HG03025 (cell line): ENCODE data around the gene ADISSP.
"Not testable (repeated sequence)": the region's sequence is repeated elsewhere in the genome, so short reads cannot be mapped to it uniquely, and the experiment has no call there.

Source experiments
- ATAC-seq: cut with Tn5 transposase; IDR thresholded peaks from one replicate; pipeline ENCODE4 v1.9.1; 2021; ENCODE audit warnings: mild to moderate bottlenecking, moderate library complexity; ENCODE audit not compliant: unreplicated experiment, low FRiP score

Gene ADISSP

DNA sequence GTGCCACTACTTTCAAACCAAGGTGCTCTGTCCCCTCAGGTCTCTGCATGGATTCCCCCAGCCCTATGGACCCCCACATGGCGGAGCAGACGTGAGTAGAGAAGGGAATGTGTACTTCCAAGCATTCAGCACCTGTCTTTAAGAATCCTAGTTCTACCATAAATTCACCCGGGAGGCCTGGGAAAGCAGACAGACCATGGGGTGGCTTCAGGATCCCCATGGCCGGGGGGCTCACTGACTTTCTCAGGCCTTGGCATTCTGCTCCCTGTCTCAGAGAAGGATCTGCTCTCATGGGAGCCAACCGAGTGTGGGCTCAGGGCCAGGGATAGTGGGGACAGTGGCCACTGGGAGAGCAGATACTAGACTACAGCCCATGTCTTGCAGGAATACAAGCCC lies 30.8 kb upstream of the ADISSP start:
- no peak for ATAC-seq

DNA sequence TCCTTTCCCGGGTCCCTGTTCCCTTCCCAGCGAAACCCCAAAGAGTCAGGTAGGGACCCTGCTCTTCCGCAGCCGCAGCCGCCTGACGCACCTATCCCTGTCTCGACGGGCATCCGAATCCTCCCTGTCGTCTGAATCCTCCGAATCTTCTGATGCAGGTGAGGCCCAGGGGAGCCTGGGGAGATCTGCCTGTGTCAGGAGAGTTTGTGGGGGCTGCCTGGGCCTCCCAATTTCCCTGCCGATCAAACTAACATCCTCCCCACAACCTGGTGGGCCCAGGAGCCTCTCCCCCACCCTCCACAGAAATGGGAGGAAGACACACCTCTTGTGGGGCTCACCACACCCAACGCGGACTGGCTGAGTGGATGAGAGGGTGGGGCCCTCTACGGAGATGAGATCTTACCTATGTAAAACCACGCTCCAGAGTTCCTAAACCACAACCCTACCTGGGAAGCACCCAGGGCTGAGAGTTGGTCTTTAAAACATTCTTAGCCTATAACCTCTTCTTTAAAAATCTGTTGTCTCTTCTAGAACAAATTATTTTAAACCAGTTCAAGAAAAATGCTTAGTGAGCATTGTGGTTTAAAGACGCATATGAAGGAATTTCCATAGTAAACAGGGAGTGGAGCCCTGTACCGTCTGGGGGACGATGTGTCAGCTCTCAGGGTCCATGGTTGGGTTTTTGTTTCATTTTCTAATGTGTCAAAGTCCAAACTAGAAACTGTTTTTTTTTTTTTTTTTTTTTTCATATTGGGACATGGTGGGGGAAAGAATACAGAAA lies 30.2 kb upstream of the ADISSP start:
- no peak for ATAC-seq

- ATAC-seq, result no peak
Observed at GRCh38 chr20:3797226-3797545, 29.6 kb upstream of the ADISSP start.

DNA sequence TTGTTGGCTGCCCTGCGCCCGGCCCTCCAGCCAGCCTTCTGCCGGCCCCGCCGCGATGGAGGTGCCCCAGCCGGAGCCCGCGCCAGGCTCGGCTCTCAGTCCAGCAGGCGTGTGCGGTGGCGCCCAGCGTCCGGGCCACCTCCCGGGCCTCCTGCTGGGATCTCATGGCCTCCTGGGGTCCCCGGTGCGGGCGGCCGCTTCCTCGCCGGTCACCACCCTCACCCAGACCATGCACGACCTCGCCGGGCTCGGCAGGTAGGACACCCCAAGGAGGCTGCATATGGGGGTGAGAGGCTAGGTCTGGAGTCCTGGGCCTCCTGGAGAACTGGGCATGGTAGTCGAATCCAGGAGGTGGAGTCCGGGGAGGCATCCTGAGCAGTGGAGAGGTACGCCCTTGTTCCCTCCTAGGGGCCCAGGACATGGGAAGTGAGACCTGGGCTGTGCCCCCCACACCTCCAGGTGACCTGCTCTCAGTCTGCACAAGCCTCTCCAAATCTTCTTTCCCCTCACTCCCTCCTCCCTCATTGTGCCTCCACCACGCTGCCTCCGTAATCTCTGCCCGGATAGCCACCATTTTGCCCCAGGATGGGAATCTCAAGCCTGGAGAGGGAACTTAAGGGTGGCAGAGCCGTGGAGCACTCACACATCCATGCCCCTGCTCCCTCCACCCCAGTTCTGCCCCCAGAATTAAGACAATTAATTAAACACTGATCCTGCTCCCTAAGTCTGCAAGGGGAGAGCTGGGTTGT lies 29.1 kb upstream of the ADISSP start:
- no peak for ATAC-seq

GRCh38 chr20:3795511-3796468 lies 28.2 kb upstream of the ADISSP start, which contains the start of gene CDC25B:
CDC25B (plus strand) TSS chr20:3796310; CDS start chr20:3796532, 222 bp downstream.
- ATAC-seq, result peak; percentile 61

GRCh38 chr20:3794701-3795420 lies 27.3 kb upstream of the ADISSP start:
- ATAC-seq, result no peak

GRCh38 chr20:3794168-3794567 lies 26.6 kb upstream of the ADISSP start:
- not testable (repeated sequence) for ATAC-seq

DNA sequence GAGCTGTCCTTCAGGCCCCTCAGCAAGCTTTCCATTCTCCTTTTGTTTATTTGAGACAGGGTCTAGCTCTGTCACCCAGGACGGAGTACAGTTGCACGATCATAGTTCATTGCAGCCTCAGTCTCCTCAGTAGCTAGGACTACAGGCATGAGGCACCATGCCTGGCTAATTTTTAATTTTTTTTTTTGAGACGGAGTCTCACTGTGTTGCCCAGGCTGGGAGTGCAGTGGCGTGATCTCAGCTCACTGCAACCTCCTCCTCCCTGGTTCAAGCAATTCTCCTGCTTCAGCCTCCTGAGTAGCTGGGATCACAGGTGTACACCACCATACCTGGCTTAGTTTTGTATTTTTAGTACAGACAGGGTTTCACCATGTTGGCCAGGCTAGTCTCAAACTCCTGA lies 21.6 kb upstream of the ADISSP start:
- ATAC-seq, result not testable (repeated sequence)

DNA sequence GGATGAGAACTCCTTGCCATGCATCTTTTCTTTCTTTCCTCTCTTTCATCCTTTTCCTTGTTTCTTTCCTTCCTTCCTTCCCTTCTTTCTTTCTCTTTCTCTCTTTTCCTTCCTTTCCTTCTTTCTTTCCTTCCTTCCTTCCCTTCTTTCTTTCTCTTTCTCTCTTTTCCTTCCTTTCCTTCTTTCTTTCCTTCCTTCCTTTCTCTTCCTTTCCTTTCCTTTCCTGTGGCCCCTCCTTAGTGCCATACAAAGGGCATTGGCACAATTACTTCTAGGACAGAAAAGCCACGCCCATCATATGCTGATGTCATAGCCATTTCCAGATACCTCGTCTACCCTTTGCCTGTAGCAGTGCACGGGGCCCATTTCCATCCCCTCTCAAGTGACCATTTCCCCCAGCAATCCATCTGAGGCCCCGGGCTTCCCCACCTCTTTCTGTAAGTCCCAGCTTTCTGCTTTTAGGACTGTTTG lies 21.2 kb upstream of the ADISSP start:
- ATAC-seq, result no peak

GRCh38 chr20:3787324-3788014 lies 19.9 kb upstream of the ADISSP start:
- no peak for ATAC-seq

DNA sequence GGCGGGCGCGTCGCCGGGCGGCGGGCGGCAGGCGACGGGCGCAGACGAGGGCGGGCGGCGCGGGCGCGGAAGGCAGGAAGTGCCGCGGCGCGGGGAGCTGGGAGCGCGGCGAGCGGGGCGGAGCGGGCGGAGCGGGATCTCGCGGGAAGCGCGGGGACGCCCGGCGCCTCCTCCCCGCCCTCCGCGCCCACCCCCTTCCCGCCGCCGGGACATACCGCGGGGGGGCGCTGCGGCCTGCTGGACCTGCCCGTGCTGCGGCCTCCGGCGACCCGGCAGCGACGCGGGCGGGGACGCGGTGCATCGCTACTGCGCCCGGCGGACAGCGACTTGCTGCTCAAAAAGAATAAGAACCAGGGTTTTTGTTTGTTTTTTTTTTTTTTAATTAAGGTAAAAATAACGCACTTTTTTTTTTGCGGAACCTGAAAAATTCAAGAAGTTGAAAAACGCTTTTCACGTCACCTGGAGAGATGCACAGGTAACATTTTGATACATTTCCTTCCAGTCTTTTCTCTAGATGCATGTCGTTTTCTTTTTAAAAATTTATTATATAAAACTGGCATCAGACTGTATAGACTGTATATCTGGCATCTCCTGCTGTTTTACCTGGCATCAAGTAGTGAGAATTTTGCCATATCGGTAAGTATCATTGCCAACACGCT lies 19.2 kb upstream of the ADISSP start, which contains the start of gene CENPB:
Gene CENPB (minus strand): TSS at position 76 of the 659 bp plus-strand sequence. CDS start 257 bp downstream, outside the sequence.
- peak; percentile 73 for ATAC-seq

DNA sequence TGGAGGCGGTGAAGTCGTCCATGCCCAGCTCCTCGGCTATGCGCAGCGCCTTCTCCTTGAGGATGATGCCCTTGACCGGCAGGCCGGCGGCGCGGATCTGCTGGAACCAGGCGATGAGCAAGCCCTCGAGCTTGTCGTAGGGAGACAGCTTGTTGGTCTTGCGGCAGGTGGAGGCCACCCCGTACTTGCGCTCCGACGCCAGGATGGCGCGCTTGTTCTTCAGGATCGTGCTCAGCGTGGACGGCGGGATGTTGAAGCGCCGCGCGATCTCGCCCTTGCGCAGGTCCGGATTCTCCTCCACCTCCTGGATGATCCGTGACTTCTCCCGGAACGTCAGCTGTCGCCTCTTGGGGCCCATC lies 18.6 kb upstream of the ADISSP start:
- peak; percentile 18 for ATAC-seq

GRCh38 chr20:3785240-3786125 lies 17.9 kb upstream of the ADISSP start:
- ATAC-seq, result no peak

DNA sequence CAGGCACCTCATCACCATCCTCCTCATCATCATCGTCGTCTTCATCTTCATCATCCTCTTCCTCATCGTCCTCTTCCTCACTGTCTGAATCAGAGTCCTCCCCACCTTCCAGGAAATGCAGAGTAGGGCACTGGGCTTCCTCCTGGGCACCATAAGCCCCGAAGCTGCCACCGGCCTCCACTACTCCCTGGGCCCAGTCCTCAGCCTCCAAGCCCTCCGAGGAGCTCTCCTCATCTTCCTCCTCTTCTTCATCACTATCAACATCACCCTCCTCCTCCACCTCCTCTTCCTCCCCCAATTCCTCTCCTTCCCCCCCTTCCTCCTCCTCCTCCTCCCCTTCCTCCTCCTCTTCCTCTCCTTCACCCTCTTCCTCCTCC lies 17.3 kb upstream of the ADISSP start:
- no peak for ATAC-seq

- ATAC-seq, result no peak
Observed at GRCh38 chr20:3784216-3784853, 16.8 kb upstream of the ADISSP start.

GRCh38 chr20:3783511-3784195 lies 16.1 kb upstream of the ADISSP start:
- no peak for ATAC-seq

- no peak for ATAC-seq
Observed at GRCh38 chr20:3783068-3783489, 15.5 kb upstream of the ADISSP start.
